GM19372 (cell line): ENCODE data around the gene PEX13.
"Not testable (repeated sequence)": the region's sequence is repeated elsewhere in the genome, so short reads cannot be mapped to it uniquely, and the experiment has no call there.

Experiments
- ATAC-seq: cut with Tn5 transposase; IDR thresholded peaks from one replicate; pipeline ENCODE4 v1.9.1; 2021; ENCODE audit warnings: mild to moderate bottlenecking, low read depth, moderate library complexity; ENCODE audit not compliant: unreplicated experiment

PEX13 gene

DNA sequence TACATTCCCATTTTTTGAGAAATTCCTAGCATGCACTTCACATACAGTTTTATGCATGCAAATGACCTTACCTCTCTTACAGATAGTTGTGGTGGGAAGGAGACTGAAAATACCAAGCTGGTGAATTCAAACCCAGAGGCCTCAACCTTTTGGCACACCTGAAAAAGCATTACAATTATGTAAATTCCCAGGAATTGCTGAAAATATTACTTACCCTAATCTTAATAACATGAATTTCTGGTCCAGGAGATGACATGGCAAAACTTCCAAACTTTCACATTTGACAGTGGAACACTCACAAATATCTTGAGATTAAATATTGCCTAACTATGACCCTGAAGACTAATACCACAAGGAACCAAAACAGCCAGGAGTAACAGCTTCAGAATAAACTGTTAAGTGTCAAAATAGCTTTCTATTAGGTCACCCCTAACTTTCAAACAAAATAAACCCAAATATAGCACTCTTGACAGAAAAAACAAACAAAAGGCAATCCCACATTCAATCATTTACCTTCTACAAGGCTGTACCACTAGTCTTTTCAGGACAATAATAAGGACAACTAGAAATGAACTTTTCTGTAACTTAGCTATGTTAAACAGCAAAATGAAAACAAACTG is 10.9 kb upstream of the PEX13 start:
- ATAC-seq: no peak

DNA sequence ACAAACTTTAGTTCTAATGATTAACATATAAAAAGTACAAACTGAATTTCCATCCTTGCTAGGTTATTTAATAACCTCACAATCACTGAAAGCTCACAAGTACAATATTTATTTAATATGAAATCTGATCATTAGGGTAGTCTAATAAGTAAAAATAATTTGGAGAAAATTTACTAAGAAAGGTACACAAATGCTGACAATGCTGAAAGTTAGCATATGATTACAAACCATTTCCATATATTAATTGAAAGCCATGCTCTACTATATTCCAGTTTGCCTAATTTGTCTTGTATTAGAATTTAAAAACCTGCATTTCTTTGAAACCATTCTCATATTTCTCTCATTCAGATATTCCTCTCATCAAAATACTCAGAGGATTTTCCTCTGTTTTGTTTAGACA is 8.2 kb upstream of the PEX13 start:
- no peak for ATAC-seq

DNA sequence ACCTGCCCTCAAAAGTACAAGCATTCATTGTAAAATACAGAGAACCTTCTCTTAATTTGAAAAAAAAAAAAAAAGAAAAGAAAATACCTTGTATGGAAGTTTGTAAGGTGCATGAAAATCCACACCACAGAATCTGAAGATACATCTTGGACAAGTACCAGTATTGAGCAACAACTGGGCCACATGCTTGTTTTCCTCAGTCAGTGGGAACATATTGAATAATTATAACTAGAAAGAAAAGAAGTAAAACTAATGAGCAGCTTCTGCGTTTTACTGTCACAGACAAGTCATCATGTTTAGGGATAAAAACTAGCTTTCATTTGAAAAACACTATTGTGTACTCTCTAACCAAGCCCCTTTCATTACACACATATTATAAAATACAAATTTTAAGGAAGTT is 5.8 kb upstream of the PEX13 start:
- ATAC-seq: no peak

DNA sequence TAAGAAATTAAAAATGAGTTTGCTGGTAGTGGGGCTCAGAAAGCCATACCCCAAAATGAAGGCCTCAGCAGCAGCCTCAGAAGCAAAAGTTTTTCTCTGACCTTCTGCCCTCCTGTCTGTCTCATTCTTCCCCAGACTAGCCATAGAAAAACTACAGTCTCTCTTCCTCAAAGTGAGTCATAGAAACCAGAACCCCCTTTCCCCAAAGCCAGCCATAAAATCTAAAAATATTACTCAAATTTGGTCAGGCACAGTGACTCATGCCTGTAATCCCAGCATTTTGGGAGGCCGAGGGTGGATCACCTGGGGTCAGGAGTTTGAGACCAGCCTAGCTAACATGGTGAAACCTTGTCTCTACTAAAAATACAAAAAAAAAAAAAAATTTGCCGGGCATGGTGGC is 5.2 kb upstream of the PEX13 start:
- ATAC-seq: not testable (repeated sequence)

DNA sequence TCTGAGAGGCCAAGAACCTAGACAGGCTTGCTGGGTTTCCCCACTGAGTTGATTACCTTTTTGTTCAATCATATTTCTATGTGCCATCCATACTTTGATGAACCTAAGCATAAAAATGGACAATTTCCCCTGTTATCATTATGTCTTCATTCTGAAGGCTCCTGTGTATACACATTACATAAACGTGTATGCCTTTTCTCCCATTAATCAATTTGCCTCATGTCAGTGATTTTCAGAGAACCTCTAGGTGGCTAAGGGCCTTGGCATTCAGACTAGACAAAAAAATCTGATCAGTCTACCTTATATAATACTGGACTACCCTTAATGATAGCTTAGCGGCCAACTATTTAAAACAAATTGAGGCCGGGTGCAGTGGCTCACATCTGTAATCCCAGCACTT is 4.1 kb upstream of the PEX13 start:
- no peak for ATAC-seq

DNA sequence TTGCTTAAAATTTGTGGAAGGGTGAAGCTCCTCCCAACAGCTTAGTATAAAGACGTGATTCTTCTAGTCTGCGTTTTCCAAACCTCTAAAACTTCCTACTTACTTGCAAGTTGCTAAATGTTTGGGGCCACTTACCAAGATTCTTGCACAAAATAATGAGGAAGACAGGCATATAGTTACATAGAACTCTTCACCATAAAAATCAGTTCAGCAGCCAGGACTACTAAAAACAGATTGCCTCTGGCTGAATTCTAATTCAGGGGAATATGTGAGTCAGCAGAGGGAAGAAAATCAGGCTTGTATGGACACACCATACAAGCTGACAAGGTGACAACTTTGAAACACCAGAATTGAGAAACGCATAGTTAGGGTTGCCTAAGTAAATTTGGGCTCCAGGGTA is 2.8 kb upstream of the PEX13 start:
- no peak for ATAC-seq

DNA sequence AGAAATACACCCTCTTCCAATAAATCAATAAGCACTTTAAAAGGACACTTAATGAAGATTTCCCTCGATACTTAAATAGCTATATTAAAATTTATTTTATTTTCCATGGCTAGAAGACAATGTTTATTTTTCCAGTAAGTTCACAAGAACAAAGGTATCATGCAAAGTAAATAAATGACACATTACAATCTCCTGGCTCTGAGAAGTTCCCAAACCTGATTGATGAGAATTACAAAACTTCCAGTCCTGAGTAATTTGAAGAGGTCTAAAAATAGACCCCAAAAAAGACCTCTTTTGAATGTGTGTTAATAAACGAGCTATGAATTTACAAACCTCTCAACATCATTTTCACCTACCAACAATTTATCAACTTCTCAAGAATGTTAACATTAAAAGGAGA is 1.5 kb upstream of the PEX13 start:
- ATAC-seq: no peak

DNA sequence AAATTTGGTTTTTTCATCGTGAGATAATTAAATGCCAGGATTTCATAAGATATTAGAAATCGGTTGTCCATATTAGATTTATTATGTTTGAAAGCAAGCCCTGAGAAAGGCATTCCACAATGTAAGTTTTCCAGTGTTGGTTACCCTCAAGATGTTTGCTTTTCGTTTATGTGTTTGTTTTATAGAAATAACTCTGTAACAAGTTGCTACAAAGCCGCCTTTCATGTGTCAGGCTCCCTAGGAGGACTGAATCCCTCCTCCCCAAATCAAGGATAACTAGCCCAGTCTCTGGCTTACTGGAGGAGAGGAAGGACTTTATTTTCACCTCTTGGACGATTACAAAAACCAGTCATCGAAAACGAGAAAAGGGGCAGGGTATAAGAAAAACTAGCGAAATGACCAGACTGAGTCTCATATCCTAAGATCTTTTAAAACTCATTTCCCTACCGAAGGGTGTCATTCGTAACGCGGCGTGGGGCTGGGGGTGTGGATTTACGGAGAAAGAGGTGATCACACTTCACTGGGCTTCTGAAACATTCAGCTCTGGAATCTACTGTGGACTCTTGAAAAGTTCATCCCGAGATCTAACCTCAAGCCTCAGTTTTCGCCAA is 1.0 kb upstream of the PEX13 start:
- peak; percentile 6 for ATAC-seq

DNA sequence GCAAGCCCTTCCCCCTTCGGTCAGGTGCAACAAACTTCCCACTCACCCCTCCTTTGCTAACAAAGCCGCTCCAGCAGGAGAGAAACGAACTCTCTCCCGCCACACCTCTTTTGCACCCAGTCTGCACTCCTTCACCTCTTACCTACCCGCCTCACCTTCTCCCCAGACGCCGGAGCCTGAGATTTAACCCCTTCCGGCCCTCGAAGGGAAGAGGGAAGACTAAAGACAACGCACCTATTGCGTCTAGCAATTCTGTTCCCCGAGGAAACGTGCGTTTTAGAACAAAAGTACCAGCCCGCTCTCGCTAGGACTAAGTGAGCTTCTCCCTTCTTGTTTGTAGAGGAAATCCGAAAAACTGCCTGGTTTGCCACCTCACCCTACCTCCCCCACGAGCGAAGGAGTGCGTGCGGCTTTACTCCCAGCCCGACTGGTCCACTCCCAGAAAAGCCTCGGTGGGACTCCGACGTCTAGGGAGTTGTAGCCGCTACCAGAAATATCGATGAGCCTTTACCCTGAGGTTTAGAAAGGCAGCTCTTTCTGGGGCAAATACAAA is 441 bp upstream of the PEX13 start:
- peak; percentile 57 for ATAC-seq

DNA sequence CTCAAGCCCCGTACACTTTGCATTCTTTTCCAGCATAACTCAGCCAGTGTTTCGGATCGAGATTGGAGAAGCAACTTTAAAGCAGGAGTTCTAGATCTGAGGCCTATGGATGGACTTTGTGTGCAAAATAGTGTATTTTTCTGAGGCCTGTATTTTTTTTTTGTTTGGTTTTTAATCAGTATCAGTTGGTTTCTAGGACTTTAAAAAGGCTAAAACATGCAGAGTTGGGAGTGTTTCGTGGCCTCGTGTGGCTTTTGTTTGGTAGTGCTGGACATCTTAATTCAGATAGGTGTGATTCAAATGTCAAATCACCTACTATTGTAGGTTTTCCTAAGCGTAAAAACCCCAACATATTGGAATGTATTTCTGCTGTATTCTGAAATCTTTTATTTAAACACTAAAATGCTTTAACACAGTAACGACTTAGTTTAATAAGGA is 817 bp downstream of the PEX13 start:
- no peak for ATAC-seq

DNA sequence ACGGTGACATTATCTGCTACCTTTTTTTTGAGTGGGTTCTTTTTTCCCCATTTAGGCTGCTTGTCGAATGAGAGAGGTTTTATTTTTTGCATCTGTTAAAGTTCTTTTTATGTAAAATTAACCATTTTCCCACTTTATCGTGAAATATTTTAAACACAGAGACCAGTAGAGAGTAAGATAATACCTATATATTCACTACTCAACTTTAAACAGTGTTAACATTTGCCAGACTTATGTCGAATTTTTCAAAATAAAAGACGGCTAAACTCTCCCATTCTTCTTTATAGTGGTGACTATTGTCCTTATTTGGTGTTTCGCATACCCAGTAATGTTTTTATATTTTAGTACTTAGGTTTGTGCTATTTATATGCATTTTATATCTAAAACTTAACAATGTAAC is 1.3 kb downstream of the PEX13 start:
- no peak for ATAC-seq

DNA sequence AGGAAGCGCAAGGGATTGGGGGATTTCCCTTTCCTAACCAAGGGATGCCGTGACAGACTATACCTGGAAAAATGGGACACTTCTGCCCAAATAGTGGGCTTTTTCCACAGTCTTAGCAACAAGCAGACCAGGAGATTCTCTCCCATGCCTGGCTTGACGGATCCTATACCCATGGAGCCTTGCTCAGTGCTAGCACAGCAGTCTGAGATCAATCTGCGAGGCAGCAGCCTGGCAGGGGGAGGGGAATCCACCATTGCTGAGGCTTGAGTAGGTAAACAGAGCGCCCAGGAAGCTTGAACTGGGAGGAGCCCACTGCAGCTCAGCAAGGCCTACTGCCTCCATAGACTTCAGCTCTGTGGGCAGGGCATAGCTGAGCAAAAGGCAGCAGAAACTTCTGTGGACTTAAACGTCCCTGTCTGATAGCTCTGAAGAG is 3.7 kb downstream of the PEX13 start:
- ATAC-seq: no peak

DNA sequence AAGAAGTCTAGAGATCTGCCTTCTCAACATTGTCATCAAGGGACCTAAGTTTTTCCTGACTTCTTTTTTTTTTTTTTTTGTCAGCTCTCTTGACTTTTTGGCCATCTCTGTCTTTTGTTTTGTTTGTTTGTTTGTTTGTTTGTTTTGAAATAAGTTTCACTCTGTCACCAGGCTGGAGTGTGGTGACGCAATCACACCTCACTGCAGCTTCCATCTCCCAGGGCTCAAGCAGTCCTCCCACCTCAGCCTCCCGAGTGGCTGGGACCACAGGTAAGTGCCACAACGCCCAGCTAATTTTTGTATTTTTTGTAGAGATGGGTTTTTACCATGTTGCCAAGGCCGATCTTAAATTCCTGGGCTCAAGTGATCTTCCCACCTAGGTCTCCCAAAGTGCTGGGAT is 6.2 kb downstream of the PEX13 start:
- no peak for ATAC-seq

DNA sequence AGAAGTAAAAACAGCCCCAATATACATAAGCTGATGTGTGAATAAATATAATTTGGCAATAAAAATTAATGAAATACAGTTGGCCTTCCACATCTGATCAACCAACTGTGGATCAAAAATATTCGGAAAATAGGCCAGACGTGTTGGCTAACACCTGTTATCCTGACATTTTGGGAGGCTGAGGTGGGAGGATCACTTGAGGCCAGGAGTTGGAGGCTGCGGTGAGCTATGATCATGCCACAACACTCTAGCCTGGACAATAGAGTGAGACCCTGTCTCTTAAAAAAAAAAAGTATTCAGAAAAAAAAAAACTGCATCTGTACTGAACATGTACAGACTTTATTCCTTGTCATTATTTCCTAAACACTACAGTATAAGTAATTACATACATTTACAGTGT is 12.0 kb downstream of the PEX13 start:
- ATAC-seq: no peak

DNA sequence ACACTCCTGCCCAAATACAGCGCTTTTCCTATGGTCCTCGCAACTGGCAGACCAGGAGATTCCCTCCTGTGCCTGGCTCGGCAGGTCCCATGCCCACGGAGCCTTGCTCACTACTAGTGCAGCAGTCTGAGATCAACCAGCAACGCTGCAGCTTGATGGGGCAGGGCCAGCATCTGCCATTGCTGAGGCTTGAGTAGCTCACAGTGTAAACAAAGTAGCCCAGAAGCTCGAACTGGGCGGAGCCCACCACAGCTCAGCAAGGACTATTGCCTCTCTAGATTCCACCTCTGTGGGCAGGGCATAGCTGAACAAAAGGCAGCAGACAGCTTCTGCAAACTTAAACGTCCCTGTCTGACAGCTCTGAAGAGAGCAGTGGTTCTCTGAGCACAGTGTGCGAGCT is 17.1 kb downstream of the PEX13 start:
- ATAC-seq: not testable (repeated sequence)

DNA sequence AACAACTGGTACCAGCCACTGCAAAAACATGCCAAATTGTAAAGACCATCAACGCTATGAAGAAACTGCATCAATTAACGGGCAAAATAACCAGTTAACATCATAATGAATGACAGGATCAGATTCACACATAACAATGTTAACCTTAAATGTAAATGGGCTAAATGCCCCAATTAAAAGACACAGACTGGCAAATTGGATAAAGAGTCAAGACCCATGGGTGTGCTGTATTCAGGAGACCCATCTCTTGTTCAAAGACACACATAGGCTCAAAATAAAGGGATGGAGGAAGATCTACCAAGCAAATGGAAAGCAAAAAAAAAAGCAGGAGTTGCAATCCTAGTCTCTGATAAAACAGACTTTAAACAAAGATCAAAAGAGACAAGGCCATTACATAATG is 19.1 kb downstream of the PEX13 start:
- not testable (repeated sequence) for ATAC-seq

DNA sequence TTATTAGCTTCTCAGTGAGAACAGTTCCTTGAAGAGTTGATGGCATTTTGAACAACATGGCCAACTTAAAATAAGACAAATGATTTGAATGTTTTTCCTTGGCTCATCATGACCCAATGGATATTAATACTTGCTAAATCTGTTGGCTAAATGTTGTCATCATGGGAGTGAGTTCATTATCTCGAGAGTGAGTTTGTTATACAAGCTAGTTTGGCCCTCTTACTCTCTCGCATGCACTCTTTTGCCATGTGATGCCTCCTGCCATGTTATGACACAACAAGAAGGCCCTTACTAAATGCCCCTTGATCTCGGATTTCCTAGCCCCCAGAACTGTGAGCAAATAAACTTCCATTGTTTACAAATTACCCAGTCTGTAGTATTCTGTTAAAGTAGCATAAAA is 25.3 kb downstream of the PEX13 start:
- no peak for ATAC-seq

DNA sequence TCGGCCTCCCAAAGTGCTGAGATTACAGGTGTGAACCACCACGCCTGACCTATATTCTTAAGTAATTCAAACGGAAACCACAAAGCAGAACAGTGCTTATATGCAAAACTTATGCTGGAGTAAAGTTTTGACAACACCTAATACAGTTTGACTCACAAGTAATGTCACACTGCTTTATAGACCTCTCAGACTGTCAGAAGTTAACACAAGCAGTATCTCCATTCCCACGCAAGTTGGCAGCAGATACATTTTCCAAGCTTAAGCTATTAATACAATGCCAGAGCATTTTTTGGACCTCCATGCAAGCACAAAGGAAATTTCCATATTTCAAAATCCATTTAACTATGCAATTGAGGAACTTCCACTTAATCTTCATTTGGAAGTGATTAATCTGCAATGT is 27.1 kb downstream of the PEX13 start:
- ATAC-seq: no peak

DNA sequence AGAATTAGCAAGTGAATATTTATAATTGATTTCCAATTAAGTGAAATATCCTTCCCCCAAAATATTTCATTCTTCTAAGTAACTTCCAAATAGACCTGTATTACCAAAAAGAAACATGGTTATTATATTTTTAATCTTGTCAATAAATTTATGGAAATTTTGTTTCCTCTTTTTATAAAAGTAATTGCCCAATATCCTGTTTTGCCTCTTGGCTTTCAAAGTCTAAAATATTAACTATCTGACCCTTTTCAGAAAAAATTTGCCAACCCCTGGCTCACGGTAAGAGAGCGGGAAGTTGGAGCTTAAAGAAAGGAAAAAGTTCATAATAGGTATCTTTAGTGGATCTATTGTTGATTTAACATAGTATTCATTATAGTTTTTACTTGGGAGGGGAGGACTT is 27.7 kb downstream of the PEX13 start:
- ATAC-seq: no peak

DNA sequence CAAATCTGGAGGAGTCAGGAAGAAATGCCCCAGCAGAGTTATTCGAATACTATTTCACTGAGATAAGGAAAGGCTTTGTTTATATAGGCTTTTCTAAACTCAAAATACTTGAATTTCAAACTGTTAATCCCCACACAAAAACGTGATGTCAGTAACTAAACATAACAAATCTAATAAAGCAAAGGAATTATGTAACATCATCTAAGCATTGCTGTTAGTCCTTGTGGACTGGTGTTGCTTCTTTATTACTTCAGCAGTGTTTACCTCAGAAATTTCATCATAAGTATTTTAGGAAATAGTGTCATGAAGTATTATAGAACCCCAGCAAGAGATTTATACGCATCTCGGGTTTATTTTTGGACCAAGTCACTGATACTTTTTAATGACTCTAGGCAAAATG is 28.5 kb downstream of the PEX13 start:
- no peak for ATAC-seq

DNA sequence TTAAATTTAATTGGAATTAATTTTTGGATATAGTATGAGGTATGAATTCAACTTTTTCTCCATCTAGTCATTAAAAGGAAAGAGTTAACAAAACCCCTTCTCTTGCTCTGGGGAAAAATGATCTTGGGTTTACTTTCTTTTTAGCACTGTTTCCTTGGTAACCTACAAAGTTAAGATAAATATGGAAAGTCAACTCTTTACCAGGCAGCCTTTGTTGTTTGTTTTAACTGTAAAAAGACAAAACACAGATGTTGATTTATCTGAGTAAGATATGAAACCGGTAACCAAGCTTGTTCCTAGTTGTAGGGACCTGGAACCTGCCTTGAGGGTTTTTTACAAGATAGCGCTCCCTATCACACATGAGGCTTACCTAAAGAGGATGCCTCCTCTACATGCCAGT is 38.0 kb downstream of the PEX13 start:
- no peak for ATAC-seq

DNA sequence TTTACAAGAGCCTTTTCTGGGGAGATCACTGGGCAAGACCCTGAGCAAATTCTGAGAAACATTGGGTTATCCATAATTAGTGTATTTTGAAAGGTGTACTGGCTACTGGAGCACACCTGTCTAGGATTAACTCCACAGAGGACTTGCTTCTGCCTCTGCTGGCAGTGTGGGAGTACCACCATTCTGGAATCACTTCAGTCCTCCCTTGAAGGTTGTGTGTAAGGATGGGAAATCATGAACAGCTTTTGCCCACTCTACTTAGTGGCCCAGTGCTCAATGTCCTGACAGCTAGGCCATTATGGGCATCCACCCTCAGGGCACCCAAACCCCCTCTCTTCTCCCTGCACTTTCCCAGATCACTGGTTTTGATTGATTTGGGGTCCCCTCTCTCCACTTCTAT is 40.0 kb downstream of the PEX13 start:
- ATAC-seq: no peak
